ENCODE results near the gene RAB39B.
"Not testable (repeated sequence)": the region's sequence is repeated elsewhere in the genome, so short reads cannot be mapped to it uniquely, and the experiment has no call there.

RAB39B gene

GRCh38 chrX:155263854-155264628, at the start of gene RAB39B:
RAB39B (minus strand) TSS chrX:155264491; CDS start chrX:155264288, 203 bp downstream.
- peak; percentile 72 for DNase-seq

- DNase-seq: no peak
Measured at GRCh38 chrX:155313766-155314165, 49.5 kb upstream of the RAB39B start.

- no peak for DNase-seq
Measured at GRCh38 chrX:155293771-155294170, 29.5 kb upstream of the RAB39B start.

- no peak for DNase-seq
Measured at GRCh38 chrX:155279873-155280272, 15.6 kb upstream of the RAB39B start.

GRCh38 chrX:155270969-155271368, 6.7 kb upstream of the RAB39B start:
- no peak for DNase-seq

GRCh38 chrX:155267995-155268394, 3.7 kb upstream of the RAB39B start:
- not testable (repeated sequence) for DNase-seq

- no peak for DNase-seq
Measured at GRCh38 chrX:155266439-155266838, 2.1 kb upstream of the RAB39B start.

- no peak for DNase-seq
Measured at GRCh38 chrX:155262970-155263754, 1.1 kb downstream of the RAB39B start.

- no peak for DNase-seq
Measured at GRCh38 chrX:155259752-155260151, 4.5 kb downstream of the RAB39B start.

GRCh38 chrX:155251391-155251790, 12.9 kb downstream of the RAB39B start:
- no peak for DNase-seq

GRCh38 chrX:155247497-155247896, 16.8 kb downstream of the RAB39B start:
- DNase-seq: no peak

GRCh38 chrX:155246748-155247147, 17.5 kb downstream of the RAB39B start:
- DNase-seq: no peak

GRCh38 chrX:155242300-155242699, 22.0 kb downstream of the RAB39B start:
- DNase-seq: no peak

- DNase-seq: no peak
Measured at GRCh38 chrX:155237719-155238118, 26.6 kb downstream of the RAB39B start.

- DNase-seq: no peak
Measured at GRCh38 chrX:155235891-155236290, 28.4 kb downstream of the RAB39B start.

- DNase-seq: no peak
Measured at GRCh38 chrX:155231163-155231562, 33.1 kb downstream of the RAB39B start.

GRCh38 chrX:155225774-155226173, 38.5 kb downstream of the RAB39B start:
- DNase-seq: no peak

- DNase-seq: not testable (repeated sequence)
Measured at GRCh38 chrX:155223746-155224145, 40.5 kb downstream of the RAB39B start.

- DNase-seq: no peak
Measured at GRCh38 chrX:155221351-155221750, 42.9 kb downstream of the RAB39B start.

- DNase-seq: no peak
Measured at GRCh38 chrX:155218777-155219176, 45.5 kb downstream of the RAB39B start.

GRCh38 chrX:155216940-155217440, 47.3 kb downstream of the RAB39B start:
- DNase-seq: peak; percentile 28

- DNase-seq: peak; percentile 95
Measured at GRCh38 chrX:155216179-155216939, 47.9 kb downstream of the RAB39B start, which contains the start of gene VBP1. VBP1 (plus strand) TSS chrX:155216460; CDS start chrX:155216483, 23 bp downstream.

Measured in NCI-H1694 treated with DMSO at 0.1 percent for 48 hours (cell line).